ENCODE data around the gene TRIP13. TPM values are rescaled to one million over a fixed set of nuclear protein-coding genes. Genes with fewer than 3 reads are reported as not detected.

The TRIP13 gene
- total and polyA plus RNA-seq, 12 donors: 0.30 to 5.0 (median 0.78) TPM

- Histone ChIP-seq H3K9me3 (replicated peaks in 1 of 3) (no peaks in the 10 kb centered on the region), H3K4me3 (no peak overlapping the region), H3K36me3 (replicated peaks in 1 of 2) (no peaks in the 10 kb centered on the region), H3K4me1 (replicated peaks in 1 of 2) (no peaks in the 10 kb centered on the region), H3K27me3 (peaks cover 6% of the 10 kb centered on the region), H3K27ac (no peak overlapping the region)
- no peak for TF ChIP-seq POLR2A (IDR thresholded peaks at IDR 0.05)
- TF ChIP-seq, protein P1, sequence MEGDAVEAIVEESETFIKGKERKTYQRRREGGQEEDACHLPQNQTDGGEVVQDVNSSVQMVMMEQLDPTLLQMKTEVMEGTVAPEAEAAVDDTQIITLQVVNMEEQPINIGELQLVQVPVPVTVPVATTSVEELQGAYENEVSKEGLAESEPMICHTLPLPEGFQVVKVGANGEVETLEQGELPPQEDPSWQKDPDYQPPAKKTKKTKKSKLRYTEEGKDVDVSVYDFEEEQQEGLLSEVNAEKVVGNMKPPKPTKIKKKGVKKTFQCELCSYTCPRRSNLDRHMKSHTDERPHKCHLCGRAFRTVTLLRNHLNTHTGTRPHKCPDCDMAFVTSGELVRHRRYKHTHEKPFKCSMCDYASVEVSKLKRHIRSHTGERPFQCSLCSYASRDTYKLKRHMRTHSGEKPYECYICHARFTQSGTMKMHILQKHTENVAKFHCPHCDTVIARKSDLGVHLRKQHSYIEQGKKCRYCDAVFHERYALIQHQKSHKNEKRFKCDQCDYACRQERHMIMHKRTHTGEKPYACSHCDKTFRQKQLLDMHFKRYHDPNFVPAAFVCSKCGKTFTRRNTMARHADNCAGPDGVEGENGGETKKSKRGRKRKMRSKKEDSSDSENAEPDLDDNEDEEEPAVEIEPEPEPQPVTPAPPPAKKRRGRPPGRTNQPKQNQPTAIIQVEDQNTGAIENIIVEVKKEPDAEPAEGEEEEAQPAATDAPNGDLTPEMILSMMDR (IDR thresholded peaks at IDR 0.05): no peak
- intact Hi-C loops (cut with DNase I): no loop called here
- WGBS, 4 donors: 83 to 91% (median 88%) methylated on average over 14 to 15 of the region's 15 CpGs
- peak in 1 of 7 donors; percentile 35 for DNase-seq
These were observed 69.7 kb downstream of the TRIP13 start for GRCh38 chr5:962386-962785.

- no peak for DNase-seq
- no peak for TF ChIP-seq POLR2A (IDR thresholded peaks at IDR 0.05)
- TF ChIP-seq, protein P1 (IDR thresholded peaks at IDR 0.05): no peak
These were observed 70.1 kb downstream of the TRIP13 start for GRCh38 chr5:962801-963200.

DNA sequence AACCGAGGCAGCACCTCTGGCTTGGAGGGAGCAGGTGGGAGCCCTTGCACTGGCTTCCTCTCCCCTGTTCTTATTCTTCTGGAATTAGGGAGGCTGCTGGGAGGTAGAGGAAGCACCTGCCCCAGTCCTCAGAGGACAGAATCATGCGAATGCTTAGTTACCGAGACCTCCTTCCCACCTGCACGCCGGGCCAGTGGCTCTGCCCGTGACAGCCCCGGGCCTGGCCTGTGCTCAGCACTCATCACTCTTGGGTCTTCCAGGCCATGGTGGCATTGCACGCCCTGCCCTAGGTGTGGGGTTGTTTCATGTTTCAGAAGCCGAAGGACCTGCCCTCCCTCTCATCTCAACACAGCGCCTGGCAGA lies 70.6 kb downstream of the TRIP13 start:
- no peaks in the 10 kb centered on the region for H3K9me3 ChIP-seq (replicated peaks in 1 of 3)
- no peak overlapping the region for H3K4me3 ChIP-seq
- TF ChIP-seq, protein P1 (IDR thresholded peaks at IDR 0.05): no peak
- TF ChIP-seq POLR2A (IDR thresholded peaks at IDR 0.05): no peak
- H3K27me3 ChIP-seq: peaks cover 8% of the 10 kb centered on the region
- H3K36me3 ChIP-seq (replicated peaks in 1 of 2): no peaks in the 10 kb centered on the region
- intact Hi-C loops (cut with DNase I): no loop called here
- DNase-seq: no peak
- H3K27ac ChIP-seq: peak overlapping the region in 2 of 5 donors; percentile 57 to 85
- no peaks in the 10 kb centered on the region for H3K4me1 ChIP-seq (replicated peaks in 1 of 2)
- 74 to 84% (median 81%) methylated on average over 9 to 10 of the region's 10 CpGs for WGBS, 4 donors

More at GRCh38 chr5:962801-963200, 70.1 kb downstream of the TRIP13 start:
- Histone ChIP-seq H3K27ac (peak overlapping the region in 2 of 5 donors; percentile 57 to 85), H3K27me3 (peaks cover 8% of the 10 kb centered on the region), H3K4me1 (replicated peaks in 1 of 2) (no peaks in the 10 kb centered on the region), H3K36me3 (replicated peaks in 1 of 2) (no peaks in the 10 kb centered on the region), H3K4me3 (no peak overlapping the region), H3K9me3 (replicated peaks in 1 of 3) (no peaks in the 10 kb centered on the region)
- intact Hi-C loops (cut with DNase I): no loop called here
- 85 to 91% (median 87%) methylated on average over 7 to 12 of the region's 12 CpGs for WGBS, 4 donors

DNA sequence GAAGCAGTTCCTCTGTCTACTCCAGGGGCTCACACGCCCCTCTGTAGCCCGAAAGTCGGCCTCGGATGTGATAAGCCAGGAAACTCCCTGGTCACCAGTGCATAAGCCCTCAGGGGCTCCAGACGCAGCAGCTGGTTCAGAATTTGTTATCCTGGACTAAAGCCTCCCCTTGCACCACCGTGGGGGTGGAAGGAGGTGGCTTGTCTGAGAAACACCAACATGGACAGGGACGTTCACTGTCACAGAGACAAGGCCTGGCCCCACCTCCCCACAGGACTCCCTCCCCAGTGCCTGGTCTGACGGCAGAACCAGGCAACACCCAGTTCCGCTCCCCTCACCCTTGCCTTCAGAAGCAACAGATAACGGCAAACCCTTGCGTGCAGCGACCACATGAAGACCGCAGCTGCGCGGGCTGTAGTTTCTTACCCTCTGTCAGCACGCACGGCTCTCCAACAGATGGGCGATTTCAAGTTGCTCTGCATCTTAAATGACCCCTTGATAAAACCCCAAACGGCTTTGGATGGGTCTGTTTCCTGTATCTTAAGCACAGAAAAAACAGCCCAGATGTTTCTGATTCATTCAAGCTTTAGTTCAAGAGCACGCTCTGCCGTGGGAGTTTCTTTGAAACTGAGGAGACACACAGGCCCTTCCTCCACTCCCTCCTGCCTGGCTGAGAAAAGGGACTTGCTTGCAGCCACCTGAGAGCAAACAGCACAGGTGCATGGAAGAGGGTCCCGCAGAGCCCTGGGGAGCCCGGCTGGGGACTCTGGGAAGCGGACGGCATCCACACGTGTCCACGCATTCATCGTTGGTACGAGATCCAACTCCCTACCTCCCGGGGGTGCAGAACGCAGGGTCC lies 71.2 kb downstream of the TRIP13 start:
- peak in 6 of 7 donors; percentile 30 to 69 (median 46) for DNase-seq
- Histone ChIP-seq H3K9me3 (replicated peaks in 1 of 3) (no peaks in the 10 kb centered on the region), H3K36me3 (replicated peaks in 1 of 2) (no peaks in the 10 kb centered on the region), H3K27me3 (peaks cover 8% of the 10 kb centered on the region), H3K4me1 (replicated peaks in 1 of 2) (no peaks in the 10 kb centered on the region), H3K27ac (peak overlapping the region in 2 of 5 donors; percentile 57 to 85), H3K4me3 (no peak overlapping the region)
- intact Hi-C loops (cut with DNase I): no loop called here
- TF ChIP-seq, protein P1 (IDR thresholded peaks at IDR 0.05): no peak
- WGBS, 4 donors: 63 to 70% (median 67%) methylated on average over 21 to 31 of the region's 31 CpGs
